RWPE1 (cell line): ENCODE data around the gene MARCHF7.
A peak's percentile ranks its signal among the peaks of the same experiment; 100 is the strongest.

ENCODE experiments used
- CTCF ChIA-PET: fragments of 350-600 bp; sonication (Branson Sonifier 250); formaldehyde crosslinking; extraction: SDS; loops from one replicate; lab custom pipeline; 2021; lab: Yijun Ruan, JAX
- POLR2A ChIA-PET: fragments of 400-600 bp; formaldehyde crosslinking; extraction: SDS; loops from one replicate; lab custom pipeline; 2020; ENCODE audit warnings: antibody characterized with exemption; ENCODE audit not compliant: low non-redundant PET; lab: Yijun Ruan, JAX
- DNase-seq: peaks from one replicate; pipeline ENCODE4 v3.0.0; 2012; ENCODE audit warnings: low spot score
- H3K27ac ChIP-seq: fragments of 450-650 bp; 2 replicates; pipeline ENCODE4 v1.5.1; 2017
- TF ChIP-seq, protein P1 (sequence below): fragments of 450-650 bp; conservative IDR thresholded peaks from 2 replicates; pipeline ENCODE4 v1.5.1; 2017; ENCODE audit warnings: low read depth, mild to moderate bottlenecking

Gene MARCHF7

DNA sequence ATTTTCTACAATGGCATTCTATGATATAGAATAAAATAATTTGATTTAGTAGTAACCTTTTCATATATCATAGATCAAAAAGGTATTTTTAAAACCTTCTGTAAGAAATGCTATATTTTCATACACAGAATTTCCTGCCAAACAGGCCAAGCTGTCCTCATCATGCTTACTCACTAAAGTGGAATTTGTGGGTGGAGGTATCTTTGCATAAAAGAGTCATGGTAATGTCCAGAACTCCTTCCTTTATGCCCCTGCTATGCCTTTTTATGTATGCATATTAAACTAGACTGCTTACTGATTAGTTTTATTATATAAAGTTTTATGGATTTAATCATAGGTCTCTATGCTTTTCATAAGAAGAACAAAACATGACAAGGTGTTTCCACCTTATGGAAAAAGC, 27.5 kb upstream of the MARCHF7 start:
- peak; percentile 73 for DNase-seq
- TF ChIP-seq, protein P1, sequence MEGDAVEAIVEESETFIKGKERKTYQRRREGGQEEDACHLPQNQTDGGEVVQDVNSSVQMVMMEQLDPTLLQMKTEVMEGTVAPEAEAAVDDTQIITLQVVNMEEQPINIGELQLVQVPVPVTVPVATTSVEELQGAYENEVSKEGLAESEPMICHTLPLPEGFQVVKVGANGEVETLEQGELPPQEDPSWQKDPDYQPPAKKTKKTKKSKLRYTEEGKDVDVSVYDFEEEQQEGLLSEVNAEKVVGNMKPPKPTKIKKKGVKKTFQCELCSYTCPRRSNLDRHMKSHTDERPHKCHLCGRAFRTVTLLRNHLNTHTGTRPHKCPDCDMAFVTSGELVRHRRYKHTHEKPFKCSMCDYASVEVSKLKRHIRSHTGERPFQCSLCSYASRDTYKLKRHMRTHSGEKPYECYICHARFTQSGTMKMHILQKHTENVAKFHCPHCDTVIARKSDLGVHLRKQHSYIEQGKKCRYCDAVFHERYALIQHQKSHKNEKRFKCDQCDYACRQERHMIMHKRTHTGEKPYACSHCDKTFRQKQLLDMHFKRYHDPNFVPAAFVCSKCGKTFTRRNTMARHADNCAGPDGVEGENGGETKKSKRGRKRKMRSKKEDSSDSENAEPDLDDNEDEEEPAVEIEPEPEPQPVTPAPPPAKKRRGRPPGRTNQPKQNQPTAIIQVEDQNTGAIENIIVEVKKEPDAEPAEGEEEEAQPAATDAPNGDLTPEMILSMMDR = no peak
- no peak overlapping the region for H3K27ac ChIP-seq
- ChIA-PET CTCF (interaction anchor here (0.6 kb wide), 2 partner anchors 17 to 115 kb away, joined by 3 to 7 read pairs; no protein-coding TSS in a partner anchor), POLR2A (interaction anchor here (0.6 kb wide), 1 partner anchor 69 kb away, joined by 3 read pairs; no protein-coding TSS in a partner anchor)

DNA sequence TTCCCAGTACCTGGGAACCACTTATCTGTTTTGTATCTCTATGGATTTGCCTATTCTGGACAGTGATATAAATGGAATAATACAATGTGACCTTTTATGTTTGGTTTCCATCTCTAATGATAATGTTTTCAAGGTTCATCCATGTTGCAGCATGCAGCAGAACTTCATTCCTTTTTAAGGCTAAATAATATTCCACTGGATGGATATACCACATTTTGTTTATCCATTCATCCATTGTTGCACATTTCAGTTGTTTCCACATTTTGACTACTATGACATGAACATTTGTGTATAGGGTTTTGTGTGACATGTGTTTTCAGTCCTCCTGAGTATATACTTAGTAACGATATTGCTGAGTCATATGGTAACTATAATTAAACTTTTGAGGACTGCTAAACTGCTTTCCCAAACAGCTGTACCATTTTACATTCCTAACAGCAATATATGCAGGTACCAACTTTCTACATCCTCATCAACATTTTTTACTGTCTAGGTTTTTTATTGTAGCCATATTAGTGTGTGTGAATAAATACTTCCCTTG, 17.7 kb upstream of the MARCHF7 start:
- H3K27ac ChIP-seq = no peak overlapping the region
- CTCF ChIA-PET = interaction anchor here (0.6 to 0.7 kb wide), 2 partner anchors 178 to 750 kb away, joined by 3 to 7 read pairs; no protein-coding TSS in a partner anchor
- TF ChIP-seq, protein P1 = no peak
- no peak for DNase-seq
- POLR2A ChIA-PET = no interaction called here

DNA sequence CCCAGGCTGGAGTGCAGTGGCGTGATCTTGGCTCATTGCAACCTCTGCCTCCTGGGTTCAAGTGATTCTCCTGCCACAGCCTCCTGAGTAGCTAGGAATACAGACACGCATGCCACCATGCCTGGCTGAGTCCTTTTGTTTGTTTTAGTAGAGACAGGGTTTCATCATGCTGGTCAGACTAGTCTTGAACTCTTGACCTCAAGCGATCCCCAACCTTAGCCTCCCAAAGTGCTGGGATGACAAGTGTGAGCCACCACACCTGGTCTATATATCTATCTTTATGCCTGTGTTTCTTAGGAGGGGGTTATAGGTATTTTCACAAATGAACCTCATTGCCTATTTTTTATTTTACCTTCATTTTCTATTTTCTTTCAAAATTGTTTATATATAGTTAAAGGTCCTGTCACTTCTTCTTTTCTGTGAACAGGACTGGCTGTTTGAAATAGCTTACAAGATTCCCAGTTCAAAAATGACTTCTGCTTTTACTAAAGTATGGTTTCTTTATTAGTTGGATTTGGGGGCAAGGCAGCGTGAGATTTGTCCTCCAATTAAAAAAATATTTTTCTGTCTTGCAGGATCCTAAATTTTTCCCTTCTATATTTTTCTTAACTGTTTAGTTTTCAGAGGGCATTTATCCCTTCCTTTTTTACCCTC, 16.4 kb upstream of the MARCHF7 start:
- no peak overlapping the region for H3K27ac ChIP-seq
- POLR2A ChIA-PET = no interaction called here
- TF ChIP-seq, protein P1 = no peak
- CTCF ChIA-PET = no interaction called here
- no peak for DNase-seq

DNA sequence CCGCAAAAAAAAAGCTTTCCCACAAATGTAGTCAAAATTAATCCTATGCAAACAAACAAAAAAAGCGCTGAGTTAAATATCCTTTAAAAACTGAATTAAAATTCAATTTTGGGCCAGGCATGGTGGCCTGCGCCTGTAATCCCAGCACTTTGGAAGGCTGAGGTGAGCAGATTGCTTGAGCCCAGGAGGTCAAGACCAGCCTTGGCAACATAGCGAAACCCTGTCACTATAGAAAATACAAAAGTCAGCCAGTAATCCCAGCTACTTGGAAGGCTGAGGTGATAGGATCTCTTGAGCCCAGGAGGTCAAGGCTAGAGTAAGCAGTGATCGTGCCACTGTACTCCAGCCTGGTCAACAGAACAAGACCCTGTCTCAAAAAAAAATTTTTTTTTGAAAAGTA, 8.8 kb upstream of the MARCHF7 start:
- TF ChIP-seq, protein P1 = no peak
- H3K27ac ChIP-seq = no peak overlapping the region
- POLR2A ChIA-PET = no interaction called here
- CTCF ChIA-PET = interaction anchor here (0.6 kb wide), 1 partner anchor 309 kb away, joined by 4 read pairs; no protein-coding TSS in a partner anchor
- no peak for DNase-seq

DNA sequence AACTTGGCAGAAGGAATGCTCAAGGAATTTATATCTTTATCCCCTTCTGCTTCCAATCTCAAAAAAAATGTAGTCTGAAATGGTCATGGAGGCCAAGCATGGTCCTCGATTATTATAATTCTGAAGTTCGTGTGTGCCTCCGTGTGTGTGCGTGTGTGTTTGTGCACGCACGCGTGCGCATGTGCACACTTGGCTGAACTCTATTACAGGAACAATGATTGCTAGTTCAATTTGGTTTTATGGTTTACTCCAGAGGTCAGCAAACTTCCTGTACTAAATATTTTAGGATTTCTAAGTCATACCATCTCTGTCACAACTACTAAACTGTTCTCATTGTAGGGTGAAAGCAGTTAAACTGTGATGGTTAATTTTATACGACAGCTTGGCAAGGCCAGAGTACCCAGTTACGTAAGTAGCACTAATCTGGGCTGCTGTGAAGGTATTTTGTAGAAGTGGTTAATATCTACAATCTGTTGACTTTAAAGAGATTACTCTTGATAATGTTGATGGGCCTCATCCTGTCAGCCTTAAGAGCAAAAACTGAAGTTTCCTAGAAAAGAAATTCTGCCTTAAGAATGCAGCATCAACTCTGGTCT, 5.8 kb upstream of the MARCHF7 start:
- TF ChIP-seq, protein P1 = no peak
- no peak overlapping the region for H3K27ac ChIP-seq
- POLR2A ChIA-PET = no interaction called here
- CTCF ChIA-PET = no interaction called here
- DNase-seq = no peak

DNA sequence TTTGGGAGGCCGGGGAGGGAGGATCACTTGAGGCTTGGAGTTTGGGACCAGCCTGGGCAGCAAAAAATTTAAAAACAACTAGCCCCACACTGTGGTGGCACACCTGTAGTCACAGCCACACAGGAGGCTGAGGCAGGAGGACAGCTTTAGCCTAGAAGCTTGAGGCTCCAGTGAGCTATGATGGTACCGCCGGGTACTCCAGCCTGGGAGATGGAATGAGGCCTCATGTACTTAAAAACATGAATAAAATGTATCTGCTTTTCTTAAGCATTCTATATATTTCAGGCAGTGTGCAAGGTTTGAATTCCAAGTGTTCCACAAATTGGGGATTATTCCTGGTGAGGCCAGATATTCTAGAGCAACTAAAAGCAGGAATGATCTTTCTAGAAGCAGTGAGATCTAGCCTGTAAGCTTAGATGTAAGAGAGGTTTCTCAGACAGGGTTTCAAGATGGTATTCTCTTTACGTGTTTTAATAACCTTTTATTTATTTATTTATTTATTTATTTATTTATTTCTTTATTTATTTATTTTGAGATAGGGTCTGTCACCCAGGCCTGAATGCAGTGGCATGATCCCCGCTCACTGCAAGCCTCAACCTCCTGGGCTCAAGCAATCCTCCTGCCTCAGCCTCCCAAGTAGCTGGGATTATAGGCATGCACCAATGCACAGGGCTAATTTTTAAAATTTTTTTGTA, 4.1 kb upstream of the MARCHF7 start:
- TF ChIP-seq, protein P1 = no peak
- POLR2A ChIA-PET = interaction anchor here (0.7 kb wide), 1 partner anchor 100 kb away, joined by 3 read pairs; no protein-coding TSS in a partner anchor
- H3K27ac ChIP-seq = no peak overlapping the region
- CTCF ChIA-PET = interaction anchor here (0.6 kb wide), 1 partner anchor 455 kb away, joined by 3 read pairs; no protein-coding TSS in a partner anchor
- no peak for DNase-seq
